ENCODE results near the gene DNMT3B.
"Not testable (repeated sequence)": the region's sequence is repeated elsewhere in the genome, so short reads cannot be mapped to it uniquely, and the experiment has no call there.

Gene DNMT3B

DNA sequence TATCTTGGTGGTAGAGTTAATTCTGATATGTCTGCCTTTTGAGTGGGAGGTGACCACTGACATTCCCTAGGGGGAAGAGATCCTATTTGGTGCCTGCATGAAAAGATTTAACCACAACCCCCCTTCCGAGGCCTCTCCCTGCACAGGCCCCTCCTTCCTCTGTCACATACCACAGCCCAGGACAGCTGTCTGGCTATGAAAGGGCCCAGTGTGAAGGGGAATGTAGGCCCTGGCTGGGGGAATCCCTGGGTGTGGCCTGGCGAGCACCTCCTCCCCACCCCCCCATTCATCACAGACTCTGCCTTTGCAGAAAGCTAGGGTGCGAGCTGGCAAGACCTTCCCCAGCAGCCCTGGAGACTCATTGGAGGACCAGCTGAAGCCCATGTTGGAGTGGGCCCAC, 30.1 kb downstream of the DNMT3B start:
- DNase-seq = no peak

DNA sequence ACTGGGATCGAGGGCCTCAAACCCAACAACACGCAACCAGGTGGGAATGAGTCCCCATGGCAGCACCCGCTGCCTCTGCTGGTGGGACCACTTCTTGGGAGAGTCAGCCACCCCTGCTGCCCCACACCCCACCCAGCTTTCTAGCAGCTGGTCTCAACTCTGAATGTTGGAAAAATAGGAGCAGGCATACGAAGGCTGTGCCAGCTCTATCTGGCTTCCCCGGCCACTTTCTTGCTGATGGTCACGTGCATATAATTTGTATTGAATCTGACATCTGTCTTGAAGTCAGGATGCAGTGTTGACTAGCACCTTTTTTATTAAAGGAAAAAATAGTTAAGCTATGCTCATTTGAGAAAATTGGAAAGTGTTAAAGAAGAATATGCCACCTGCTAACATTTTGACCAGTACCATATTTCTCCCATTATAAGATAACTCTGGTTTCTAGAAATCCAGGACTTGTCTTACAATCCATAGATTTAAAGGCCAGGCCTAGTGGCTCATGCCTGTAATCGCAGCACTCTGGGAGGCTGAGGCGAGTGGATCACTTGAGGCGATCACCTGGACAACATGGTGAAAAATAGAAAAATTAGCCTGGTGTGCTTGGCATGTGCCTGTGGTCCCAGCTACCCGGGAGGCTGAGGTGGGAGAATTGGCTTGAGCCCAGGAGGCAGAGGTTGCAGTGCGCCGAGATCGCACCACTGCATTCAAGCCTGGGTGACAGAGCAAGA, 30.7 kb downstream of the DNMT3B start:
- DNase-seq = no peak

DNA sequence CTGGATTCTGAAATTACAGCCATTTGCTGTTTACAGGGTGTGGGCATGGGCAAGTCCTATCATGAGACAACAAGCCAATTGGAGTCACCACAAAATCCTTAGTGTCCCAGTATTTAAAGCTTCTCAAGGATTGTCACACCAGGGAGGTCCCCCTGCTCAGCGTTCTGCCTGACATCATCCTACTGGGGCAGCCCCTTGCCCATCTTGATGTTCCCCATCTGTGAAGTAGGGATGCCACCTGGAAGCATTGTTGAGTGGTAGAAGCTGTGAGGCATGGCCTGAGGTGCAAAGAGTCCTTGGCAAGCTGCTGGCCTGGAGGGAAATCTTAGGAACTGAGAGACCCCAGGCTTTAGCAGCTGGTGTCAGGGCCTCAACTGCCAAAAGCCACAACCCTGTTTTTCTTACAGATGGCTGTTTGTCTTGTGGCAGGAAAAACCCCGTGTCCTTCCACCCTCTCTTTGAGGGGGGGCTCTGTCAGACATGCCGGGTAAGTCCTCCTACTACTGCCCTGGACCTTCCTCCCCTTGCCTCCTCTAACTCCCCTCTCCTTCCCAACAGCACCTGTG, 34.3 kb downstream of the DNMT3B start:
- no peak for DNase-seq

DNA sequence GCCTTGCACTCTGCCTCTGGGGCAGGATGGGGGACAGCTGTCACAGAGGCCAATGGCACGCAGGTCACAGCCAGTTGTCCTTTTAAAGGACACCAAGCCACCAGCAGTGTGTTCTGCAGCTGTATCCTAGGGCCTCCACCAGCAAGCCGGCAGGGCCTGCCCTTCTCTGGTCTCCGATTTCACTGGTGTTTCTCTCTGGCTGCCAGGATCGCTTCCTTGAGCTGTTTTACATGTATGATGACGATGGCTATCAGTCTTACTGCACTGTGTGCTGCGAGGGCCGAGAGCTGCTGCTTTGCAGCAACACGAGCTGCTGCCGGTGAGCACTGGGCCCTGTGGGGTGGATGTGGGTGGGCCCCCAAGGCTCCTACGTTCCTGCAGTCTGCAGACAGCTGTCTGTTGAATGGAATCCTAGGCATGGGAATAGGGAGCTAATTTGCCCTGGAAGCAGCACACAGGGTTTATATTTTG, 34.8 kb downstream of the DNMT3B start:
- no peak for DNase-seq

DNA sequence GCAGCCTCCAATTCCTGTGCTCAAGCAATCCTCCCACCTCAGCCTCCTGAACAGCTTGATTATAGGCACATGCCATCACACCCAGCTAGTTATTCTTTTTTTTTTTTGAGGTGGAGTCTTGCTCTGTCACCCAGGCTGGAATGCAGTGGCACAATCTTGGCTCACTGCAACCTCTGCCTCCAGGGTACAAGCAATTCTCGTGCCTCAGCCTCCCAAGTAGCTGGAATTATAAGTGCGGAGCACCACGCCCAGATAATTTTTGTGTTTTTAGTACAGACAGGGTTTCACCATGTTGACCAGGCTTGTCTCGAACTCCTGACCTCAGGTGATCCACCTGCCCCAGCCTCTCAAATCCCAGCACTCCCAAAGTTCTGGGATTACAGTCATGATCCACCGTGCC, 35.4 kb downstream of the DNMT3B start:
- not testable (repeated sequence) for DNase-seq

DNA sequence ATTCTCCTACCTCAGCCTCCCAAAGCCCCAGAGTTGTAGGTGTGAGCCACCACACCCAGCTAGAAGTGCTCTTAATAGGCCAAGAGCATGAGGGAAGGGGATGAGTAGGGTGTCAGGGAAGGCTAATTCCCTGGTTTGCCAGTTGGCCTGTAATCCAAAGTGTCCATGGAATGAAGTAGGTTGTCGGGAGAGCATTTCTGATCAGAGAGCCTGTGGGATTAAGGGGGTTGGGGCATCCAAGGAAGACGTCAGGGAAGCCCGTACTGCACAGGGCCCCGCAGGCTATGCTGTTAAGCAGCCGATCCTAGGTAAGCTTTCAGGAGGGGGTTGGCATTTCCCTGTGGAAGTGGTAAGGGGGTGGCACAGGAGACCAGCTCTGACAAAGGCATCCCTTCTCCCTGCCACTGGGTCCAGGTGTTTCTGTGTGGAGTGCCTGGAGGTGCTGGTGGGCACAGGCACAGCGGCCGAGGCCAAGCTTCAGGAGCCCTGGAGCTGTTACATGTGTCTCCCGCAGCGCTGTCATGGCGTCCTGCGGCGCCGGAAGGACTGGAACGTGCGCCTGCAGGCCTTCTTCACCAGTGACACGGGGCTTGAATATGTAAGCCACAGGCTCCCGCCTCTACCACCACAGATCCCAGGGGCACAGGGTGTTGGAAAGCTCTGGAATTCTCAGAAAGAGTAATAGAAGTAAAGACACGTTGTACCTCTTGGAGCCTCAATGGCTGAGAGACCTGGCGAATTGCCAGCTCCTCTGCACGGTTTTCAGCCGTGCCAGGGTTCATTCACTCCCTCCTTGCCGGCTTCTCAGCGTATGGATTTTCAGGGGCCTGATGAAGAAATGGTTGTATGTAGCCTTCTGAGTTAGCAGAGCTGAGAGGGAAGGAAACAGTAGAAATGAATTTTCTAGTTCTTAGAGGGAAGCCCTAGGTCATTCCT, 36.1 kb downstream of the DNMT3B start:
- no peak for DNase-seq

DNA sequence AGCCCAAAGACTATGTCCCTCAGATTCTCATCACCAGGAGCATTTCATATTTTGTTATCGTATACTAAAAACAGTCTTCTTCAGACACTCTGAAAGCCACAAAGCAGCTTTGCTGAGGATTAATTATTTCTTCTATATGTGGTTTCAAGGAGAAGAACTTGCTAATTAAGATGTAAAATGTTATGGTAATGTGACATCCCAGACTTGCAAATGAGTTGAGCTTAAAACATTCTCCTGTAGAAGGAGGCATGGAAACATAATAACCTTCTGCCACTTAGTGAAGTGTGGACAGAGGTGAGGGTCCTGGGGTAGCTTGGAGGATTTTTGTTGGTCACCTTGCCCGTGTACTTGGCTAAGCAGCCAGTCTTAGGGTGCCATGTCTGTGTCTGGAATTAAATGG, 40.9 kb downstream of the DNMT3B start:
- no peak for DNase-seq

DNA sequence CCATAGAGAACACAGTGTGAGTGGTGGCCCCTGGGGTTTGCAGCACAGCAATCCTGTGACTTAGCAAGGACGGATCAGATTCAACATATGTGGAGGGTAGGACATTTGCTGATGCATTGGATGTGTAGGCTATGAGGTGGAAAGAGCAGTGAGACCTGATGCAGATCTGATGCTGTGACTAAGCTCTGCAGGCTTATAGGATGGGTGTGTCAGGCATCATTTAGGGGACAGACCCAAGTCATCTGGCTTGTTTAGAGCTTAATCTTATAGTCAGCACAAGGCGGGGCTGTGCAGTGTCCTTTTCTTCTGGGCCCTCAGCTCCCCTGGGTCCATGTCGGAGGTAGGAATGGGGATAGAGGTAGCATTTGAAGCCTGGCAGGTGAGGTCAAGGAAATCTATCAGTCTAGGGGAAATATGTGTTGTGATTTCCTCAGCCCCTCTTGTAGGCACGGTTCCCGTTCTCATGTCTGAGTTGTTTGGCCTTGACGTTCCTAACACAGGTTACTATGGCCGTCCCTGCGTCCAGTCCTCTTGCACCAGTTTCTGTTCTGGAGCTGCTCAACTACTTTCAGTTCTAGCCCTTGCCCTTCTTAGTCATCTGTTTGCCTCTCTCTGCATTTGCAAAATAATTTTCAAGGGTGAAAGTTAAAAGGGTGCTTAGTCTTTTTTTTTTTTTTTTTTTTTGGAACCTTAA, 42.0 kb downstream of the DNMT3B start:
- DNase-seq = no peak

DNA sequence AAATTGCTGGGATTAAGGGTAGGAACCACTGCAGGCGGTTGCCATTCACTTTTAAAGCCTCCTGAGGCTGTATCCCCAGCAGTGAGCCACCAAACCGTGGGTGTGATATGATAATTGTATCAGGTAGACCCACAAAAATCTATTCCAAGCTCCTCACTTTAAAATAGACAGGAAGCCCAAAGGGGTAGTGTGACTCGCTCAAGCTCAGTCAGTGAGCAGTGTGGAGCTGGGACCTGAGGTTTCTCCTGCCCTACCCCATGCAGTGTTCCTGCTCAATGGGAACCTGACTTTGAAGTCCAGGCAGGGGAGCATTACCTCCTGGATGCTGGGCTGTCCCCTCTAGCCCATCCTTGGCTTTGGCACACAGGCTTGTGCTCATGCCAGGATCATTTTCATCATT, 42.6 kb downstream of the DNMT3B start:
- no peak for DNase-seq

DNA sequence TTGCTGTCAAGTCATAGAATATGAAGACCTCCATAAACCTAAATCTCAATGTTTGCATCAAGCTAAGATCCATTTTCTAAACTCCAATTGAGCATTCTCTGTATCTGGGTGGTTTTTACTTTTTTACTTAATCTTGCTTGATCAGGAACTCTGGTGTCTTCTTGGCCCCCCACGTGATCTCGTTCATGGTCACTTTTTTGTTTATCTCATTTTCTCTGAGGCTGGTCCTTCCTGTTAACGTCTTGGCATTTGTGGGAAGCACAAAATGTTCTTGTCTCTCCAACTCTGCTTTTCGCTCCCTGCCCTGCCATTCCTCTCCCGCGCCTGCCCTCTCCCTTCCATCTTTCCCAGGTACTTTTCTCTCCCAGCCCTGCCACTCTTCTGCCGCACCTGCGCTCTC, 43.5 kb downstream of the DNMT3B start:
- no peak for DNase-seq

DNA sequence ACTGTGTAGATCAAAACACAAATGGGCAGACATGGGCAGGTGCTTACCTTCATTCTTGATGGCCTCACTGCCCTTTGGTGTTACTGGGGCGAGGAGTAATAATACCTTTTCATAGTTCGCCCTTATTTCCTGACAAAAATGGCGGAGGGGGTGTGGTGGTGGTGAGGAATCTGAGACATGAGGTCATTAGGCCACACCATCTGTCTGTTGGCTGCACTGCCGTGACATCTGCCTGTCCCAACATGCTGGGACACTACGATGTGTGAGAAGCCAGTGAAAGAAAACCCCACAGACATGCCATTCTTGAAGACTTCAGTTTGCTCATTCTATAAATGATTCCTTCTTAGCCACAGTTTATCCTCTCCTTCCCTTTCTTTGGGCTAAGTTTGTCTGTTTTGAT, 44.2 kb downstream of the DNMT3B start:
- DNase-seq = no peak

DNA sequence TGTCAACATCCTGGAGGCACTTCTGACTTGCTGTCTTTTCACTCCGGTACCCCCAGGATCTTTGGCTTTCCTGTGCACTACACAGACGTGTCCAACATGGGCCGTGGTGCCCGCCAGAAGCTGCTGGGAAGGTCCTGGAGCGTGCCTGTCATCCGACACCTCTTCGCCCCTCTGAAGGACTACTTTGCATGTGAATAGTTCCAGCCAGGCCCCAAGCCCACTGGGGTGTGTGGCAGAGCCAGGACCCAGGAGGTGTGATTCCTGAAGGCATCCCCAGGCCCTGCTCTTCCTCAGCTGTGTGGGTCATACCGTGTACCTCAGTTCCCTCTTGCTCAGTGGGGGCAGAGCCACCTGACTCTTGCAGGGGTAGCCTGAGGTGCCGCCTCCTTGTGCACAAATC, 45.5 kb downstream of the DNMT3B start:
- no peak for DNase-seq

DNA sequence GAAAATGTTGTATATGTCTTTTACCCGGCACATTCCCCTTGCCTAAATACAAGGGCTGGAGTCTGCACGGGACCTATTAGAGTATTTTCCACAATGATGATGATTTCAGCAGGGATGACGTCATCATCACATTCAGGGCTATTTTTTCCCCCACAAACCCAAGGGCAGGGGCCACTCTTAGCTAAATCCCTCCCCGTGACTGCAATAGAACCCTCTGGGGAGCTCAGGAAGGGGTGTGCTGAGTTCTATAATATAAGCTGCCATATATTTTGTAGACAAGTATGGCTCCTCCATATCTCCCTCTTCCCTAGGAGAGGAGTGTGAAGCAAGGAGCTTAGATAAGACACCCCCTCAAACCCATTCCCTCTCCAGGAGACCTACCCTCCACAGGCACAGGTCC, 46.3 kb downstream of the DNMT3B start:
- no peak for DNase-seq

DNA sequence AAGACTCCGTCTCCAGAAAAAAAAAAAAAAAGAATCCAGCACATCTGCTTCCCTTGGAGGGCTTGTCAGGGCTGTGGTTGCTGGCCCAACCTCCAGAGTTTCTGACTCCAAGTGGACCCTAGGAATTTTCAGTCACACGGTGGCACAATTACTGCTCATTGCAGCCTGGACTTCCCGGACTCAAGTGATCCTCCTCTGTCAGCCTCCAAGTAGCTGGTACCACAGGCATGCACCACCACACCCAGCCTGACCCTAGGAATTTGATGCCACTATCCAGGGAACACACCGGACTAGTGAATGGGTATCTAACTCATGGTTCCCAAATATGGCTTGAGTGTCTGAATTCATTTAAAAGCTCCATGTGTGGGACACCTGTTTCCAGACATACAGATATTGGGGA, 47.7 kb downstream of the DNMT3B start:
- DNase-seq = no peak

DNA sequence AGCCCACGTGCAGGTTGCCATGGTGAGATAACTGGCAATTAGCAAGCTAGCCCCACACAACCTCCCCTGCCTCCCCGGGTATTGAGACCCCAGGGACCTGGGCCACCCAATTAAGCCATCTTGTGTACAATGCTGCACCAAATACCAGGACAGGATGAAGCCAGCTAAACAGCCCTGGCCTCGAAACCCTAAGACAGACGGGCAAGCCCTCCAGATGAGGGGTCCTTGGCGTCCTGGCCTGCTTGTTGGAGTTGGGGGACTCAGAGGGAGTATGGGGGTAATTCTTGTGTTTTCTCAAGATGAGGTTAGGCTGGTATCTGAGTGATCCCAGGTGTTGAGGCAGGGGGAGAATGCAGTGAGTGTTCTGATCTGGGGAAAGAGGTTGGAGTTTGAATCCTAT, 48.8 kb downstream of the DNMT3B start:
- no peak for DNase-seq

DNA sequence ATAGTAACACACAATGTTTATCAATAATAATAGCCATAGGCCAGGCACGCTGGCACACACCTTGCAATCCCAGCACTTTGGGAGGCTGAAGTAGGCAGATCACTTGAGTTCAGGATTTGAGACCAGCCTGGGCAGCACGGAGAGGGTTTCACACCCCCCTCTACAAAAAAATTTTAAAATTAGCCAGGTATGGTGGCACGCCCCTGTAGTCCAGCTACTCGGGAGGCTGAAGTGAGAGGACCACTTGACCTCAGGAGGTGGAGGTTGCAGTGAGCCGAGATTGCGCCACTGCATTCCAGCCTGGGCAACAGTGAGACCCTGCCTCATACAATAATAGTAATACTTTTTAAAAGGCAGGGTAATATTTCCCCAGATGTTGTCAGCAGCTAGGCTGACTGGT, 49.7 kb downstream of the DNMT3B start:
- no peak for DNase-seq

DNA sequence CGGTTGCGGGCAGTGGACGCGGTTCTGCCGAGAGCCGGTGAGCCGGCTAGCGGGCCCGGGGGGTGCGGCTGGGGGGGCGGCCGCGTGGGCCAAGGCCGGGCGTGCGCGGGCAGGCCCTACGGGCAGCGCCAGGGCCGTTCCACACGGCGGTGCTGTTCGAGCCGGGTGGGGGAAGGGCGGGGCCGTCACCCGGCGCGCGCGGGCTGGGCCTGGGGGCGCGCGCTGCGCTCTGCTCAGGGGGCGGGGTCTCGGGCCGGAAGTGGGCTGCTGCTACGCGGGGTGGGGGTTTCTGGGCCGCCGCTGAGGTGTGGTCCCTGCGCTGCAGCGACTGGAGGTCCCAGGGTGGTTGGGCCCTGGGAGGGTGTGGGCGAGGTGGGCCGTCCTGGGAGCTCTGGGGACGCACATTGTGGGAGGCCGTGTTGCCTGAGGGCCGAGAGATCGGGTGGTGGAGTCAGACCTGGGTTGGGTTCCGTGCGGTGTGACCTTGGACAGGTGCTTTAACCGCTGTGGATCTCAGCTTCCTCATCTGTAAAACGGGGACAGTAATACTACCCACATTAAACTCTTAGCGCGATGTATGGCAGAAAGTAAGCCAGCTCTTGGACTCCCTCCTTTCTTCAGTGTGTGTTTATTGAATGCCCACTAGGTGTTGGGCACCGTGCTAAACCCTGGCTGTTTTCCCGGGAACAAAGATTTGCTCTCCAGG, 58.0 kb downstream of the DNMT3B start:
- peak; percentile 49 for DNase-seq

DNA sequence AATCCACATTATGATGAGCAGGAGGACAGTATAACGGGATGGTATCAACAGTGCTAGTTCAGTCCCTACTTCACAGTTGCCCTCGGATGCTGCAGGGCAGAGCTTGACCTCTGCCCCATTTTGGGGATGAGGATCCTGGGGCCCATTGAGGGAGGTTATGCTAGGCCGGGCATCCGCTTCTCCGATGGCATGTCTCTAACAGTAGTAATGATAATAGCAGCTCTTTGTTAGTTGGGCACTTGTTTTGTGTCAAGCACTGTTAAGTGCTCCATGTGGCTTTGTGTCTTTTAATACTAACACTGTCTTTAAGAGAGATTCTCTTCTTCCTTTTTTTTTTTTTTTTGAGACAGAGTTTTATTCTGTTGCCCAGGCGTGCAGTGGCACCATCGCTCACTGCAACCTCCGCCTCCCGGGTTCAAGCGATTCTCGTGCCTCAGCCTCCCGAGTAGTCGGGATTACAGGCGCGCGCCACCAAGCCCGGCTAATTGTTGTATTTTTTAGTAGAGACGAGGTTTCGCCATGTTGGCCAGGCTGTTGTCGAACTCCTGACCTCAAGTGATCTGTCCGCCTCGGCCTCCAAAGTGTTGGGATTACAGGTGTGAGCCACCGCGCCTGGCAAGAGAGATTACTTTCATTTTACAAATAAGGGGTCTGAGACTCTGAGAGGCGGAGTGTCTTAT, 58.7 kb downstream of the DNMT3B start:
- no peak for DNase-seq

DNA sequence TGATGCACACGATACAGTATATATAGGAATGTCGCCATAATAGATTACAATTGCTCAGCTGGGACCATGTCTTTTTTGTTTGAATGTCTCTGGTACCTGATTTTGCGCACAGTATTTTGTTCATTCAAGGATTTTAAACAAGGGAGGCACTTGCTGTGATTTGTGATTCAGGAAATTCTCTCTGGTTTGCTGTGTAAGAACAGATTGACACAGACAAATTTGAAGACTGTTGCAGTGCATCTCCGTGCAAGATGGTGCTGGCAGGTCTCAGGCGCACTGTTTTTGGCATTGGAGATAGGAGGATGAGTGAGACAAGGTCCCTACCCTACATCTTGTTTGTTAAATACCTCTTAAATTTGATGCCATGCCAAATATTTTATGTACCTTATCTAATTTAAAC, 60.0 kb downstream of the DNMT3B start:
- no peak for DNase-seq

DNA sequence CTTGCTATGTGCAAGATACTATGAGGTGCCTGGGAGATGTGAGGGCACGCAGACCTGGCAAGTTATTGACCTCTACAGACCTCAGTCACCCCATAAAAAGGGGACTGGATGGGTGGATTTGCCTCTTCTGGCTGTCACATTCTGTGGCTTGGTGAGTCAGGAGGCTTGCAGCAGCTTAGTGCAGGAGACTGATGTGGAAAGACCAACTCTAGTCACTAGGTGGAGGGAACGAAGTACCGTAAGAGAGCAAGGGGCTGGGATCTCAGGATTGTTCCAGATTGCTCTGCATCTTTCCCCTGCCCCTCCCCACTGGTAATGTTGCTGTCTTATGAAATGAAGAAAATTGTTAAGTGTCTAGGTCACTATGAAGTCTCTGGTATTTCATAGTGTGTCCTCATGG, 60.9 kb downstream of the DNMT3B start:
- no peak for DNase-seq

DNA sequence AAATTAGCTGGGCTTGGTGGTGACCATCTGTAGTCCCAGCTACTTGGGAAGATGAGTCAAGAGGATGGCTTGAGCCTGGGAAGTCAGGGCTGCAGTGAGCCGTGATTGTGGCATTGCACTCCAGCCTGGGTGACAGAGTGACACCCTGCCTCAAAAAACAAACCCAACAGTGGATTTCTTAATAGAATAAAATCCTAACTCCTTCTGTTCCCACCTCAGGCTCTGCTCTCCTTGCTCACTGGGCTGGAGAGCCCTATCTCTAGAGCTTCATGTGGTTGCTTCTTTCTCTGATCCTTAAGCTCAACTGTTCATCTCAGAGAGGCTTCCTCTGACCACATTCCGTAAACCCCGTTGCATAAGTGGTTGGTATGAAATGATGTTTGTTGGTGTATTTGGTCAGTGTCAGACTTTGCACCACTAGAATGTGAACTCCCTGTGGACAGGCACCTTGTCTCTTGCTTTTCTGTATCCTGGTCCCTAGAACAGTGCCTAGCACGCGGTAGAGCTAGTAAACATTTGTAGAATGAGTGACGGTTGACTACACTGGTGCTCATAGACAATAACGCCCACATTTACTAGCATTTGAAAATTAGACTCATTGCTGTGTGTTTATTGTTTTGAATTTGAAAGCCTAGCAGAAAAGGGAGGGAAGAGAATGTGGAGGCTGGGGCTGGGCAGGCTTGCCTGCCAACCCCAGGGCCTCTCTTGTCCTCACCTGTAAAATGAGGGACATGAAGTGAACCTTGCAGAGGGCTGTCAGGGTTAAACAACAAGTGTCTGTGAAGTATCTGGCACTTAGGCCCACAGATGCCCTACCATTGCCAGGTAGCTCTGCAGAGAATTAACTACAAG, 61.8 kb downstream of the DNMT3B start:
- DNase-seq = no peak

Measured in NCI-H1092 (cell line).